Measurements from ENCODE around the gene SERGEF. TPM values are rescaled to one million over a fixed set of nuclear protein-coding genes. Genes with fewer than 3 reads are reported as not detected.

The SERGEF gene
- total and polyA plus RNA-seq, 2 of the 13 experiments (the other 11 are each of a cell fraction or from before 2014, with no cell fraction given): 54.5 to 114 TPM

GRCh38 chr11:17906436-17906835 is 106.4 kb downstream of the SERGEF start:
- no TSS peak for BruUV-seq (replicated peaks)
- TF ChIP-seq, protein P1, sequence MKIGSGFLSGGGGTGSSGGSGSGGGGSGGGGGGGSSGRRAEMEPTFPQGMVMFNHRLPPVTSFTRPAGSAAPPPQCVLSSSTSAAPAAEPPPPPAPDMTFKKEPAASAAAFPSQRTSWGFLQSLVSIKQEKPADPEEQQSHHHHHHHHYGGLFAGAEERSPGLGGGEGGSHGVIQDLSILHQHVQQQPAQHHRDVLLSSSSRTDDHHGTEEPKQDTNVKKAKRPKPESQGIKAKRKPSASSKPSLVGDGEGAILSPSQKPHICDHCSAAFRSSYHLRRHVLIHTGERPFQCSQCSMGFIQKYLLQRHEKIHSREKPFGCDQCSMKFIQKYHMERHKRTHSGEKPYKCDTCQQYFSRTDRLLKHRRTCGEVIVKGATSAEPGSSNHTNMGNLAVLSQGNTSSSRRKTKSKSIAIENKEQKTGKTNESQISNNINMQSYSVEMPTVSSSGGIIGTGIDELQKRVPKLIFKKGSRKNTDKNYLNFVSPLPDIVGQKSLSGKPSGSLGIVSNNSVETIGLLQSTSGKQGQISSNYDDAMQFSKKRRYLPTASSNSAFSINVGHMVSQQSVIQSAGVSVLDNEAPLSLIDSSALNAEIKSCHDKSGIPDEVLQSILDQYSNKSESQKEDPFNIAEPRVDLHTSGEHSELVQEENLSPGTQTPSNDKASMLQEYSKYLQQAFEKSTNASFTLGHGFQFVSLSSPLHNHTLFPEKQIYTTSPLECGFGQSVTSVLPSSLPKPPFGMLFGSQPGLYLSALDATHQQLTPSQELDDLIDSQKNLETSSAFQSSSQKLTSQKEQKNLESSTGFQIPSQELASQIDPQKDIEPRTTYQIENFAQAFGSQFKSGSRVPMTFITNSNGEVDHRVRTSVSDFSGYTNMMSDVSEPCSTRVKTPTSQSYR (CRISPR knock-in tag; IDR thresholded peaks at IDR 0.05; ENCODE audit: borderline replicate concordance): peak; percentile 61; the same call in 1 of the 2 replicates
- TF ChIP-seq TMF1 (CRISPR knock-in tag; IDR thresholded peaks at IDR 0.05; ENCODE audit: low read depth): no peak
- TF ChIP-seq STAG1 (CRISPR knock-in tag; IDR thresholded peaks at IDR 0.05): peak; percentile 42
- peak; percentile 55 for TF ChIP-seq CTCF (CRISPR knock-in tag; IDR thresholded peaks at IDR 0.05)
- Histone ChIP-seq H3K27me3 (ENCODE audit: control insufficient read depth in 1 of 2, insufficient read depth in 2 of 2, low read length in 2 of 2) (no peaks in the 10 kb centered on the region), H3K4me1 (ENCODE audit: insufficient read depth, low read length) (no peaks in the 10 kb centered on the region), H3K9ac (ENCODE audit: insufficient read depth, low read depth, low read length) (no peak overlapping the region), H2AFZ (ENCODE audit: low read length) (no peak overlapping the region), H3K36me3 (replicated peaks in 1 of 2; ENCODE audit: control insufficient read depth in 1 of 2, insufficient read depth in 2 of 2, low read length in 2 of 2) (peaks cover 10 to 50% of the 10 kb centered on the region in 2 experiments), H3K27ac (ENCODE audit: extremely low read length, insufficient read depth, low read length) (no peak overlapping the region), H3K4me2 (ENCODE audit: low read depth, low read length) (no peak overlapping the region), H3K9me3 (ENCODE audit: low read length) (no peaks in the 10 kb centered on the region), H3K4me3 (replicated peaks in 1 of 3; ENCODE audit: insufficient read depth in 1 of 3, low read depth in 2 of 3, low read length in 3 of 3) (no peak overlapping the region), H4K20me1 (ENCODE audit: insufficient read depth, low read length) (peaks cover 4% of the 10 kb centered on the region; the same call in 1 of the 2 replicates), H3K79me2 (ENCODE audit: insufficient read depth, low read length) (no peaks in the 10 kb centered on the region)
- DNase-seq (ENCODE audit: low spot score) (no peak), FAIRE-seq (no peak), ATAC-seq (peak; percentile 86)
- in situ Hi-C loops (cut with HindIII; ENCODE audit: extremely low pct_ligation_motif_present, low pct_unique_long_range_greater_than_20kb) (no loop called here), intact Hi-C loops (cut with micrococcal nuclease; ENCODE audit: unreplicated experiment) (loop anchor here (5.0 kb wide), 1 partner anchor 144 kb away; no protein-coding TSS in a partner anchor)
- ChIA-PET POLR2A (interaction anchor here (0.7 kb wide), 1 partner anchor 81 kb away, joined by 3 read pairs; no protein-coding TSS in a partner anchor), CTCF (ENCODE audit: low intra/inter-chr PET ratio, low total read pairs) (interaction anchor here (1.2 to 1.3 kb wide), 2 partner anchors 146 to 176 kb away, joined by 4 to 8 read pairs; no protein-coding TSS in a partner anchor)
- 98% methylated on average over 7 of the region's 7 CpGs for WGBS (ENCODE audit: low lambda C conversion rate)
